Embryonic facial prominence (tissue), 1 donor: Measurements from ENCODE around the gene TFDP2.
"Not testable (repeated sequence)": the region's sequence is repeated elsewhere in the genome, so short reads cannot be mapped to it uniquely, and the experiment has no call there.

Source experiments
- DNase-seq: peaks from one replicate; pipeline ENCODE4 v3.0.0-alpha.2; 2016; ENCODE audit errors: extremely low spot score

Gene TFDP2

GRCh38 chr3:142021127-142021526 is 128.2 kb downstream of the TFDP2 start:
- DNase-seq: no peak

GRCh38 chr3:142019794-142020320 is 129.5 kb downstream of the TFDP2 start:
- DNase-seq: no peak

- no peak for DNase-seq
These were observed 135.4 kb downstream of the TFDP2 start for GRCh38 chr3:142013993-142014392.

- DNase-seq: no peak
These were observed 135.9 kb downstream of the TFDP2 start for GRCh38 chr3:142013326-142013980.

- no peak for DNase-seq
These were observed 140.3 kb downstream of the TFDP2 start for GRCh38 chr3:142009029-142009428.

- no peak for DNase-seq
These were observed 141.5 kb downstream of the TFDP2 start for GRCh38 chr3:142007710-142008399.

- not testable (repeated sequence) for DNase-seq
These were observed 144.4 kb downstream of the TFDP2 start for GRCh38 chr3:142004957-142005356.

- no peak for DNase-seq
These were observed 145.3 kb downstream of the TFDP2 start for GRCh38 chr3:142004025-142004424.

GRCh38 chr3:142003291-142003690 is 146.1 kb downstream of the TFDP2 start:
- no peak for DNase-seq

GRCh38 chr3:142000325-142000870 is 148.9 kb downstream of the TFDP2 start:
- no peak for DNase-seq

GRCh38 chr3:141998669-141999290 is 150.6 kb downstream of the TFDP2 start:
- DNase-seq: no peak

- DNase-seq: no peak
These were observed 152.9 kb downstream of the TFDP2 start for GRCh38 chr3:141996437-141996836.

GRCh38 chr3:141994856-141995255 is 154.5 kb downstream of the TFDP2 start:
- DNase-seq: no peak

- DNase-seq: no peak
These were observed 156.8 kb downstream of the TFDP2 start for GRCh38 chr3:141992512-141992911.

- DNase-seq: no peak
These were observed 162.7 kb downstream of the TFDP2 start for GRCh38 chr3:141986548-141987107.

- no peak for DNase-seq
These were observed 168.3 kb downstream of the TFDP2 start for GRCh38 chr3:141981084-141981483.

GRCh38 chr3:141979050-141979671 is 170.2 kb downstream of the TFDP2 start:
- DNase-seq: no peak

GRCh38 chr3:141974777-141975176 is 174.6 kb downstream of the TFDP2 start:
- DNase-seq: not testable (repeated sequence)

- DNase-seq: no peak
These were observed 176.9 kb downstream of the TFDP2 start for GRCh38 chr3:141972399-141972798.

- DNase-seq: no peak
These were observed 177.8 kb downstream of the TFDP2 start for GRCh38 chr3:141971571-141971970.

- no peak for DNase-seq
These were observed 179.6 kb downstream of the TFDP2 start for GRCh38 chr3:141969711-141970110.

GRCh38 chr3:141965471-141965870 is 183.9 kb downstream of the TFDP2 start:
- DNase-seq: no peak
